ENCODE measurements around the gene SMAD7.

The SMAD7 gene

DNA sequence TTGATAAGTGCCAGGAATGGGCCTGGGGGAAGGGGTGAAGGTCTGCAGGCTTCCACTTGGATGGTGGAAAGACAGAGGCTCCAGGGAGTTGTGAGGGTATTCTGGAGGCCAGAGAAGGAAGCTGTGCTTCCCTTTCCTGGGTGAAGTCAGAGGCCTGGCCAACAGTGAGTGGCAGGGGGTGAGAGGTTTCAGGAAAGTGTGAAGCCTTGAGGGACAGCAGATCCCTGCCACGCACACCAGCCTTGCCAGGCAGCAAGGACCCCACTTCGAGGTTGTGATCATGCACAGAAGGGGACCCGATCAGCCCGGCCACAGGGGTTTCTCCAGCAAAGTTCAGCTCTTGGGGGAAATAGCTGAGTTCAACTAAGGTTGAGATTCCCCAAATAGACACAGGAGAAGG, 66.5 kb downstream of the SMAD7 start:
- no peak overlapping the region for H3K27ac ChIP-seq
- TF ChIP-seq, protein P1, sequence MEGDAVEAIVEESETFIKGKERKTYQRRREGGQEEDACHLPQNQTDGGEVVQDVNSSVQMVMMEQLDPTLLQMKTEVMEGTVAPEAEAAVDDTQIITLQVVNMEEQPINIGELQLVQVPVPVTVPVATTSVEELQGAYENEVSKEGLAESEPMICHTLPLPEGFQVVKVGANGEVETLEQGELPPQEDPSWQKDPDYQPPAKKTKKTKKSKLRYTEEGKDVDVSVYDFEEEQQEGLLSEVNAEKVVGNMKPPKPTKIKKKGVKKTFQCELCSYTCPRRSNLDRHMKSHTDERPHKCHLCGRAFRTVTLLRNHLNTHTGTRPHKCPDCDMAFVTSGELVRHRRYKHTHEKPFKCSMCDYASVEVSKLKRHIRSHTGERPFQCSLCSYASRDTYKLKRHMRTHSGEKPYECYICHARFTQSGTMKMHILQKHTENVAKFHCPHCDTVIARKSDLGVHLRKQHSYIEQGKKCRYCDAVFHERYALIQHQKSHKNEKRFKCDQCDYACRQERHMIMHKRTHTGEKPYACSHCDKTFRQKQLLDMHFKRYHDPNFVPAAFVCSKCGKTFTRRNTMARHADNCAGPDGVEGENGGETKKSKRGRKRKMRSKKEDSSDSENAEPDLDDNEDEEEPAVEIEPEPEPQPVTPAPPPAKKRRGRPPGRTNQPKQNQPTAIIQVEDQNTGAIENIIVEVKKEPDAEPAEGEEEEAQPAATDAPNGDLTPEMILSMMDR (IDR thresholded peaks at IDR 0.05) = no peak
- TF ChIP-seq ZFX (IDR thresholded peaks at IDR 0.05; ENCODE audit: borderline replicate concordance) = no peak

DNA sequence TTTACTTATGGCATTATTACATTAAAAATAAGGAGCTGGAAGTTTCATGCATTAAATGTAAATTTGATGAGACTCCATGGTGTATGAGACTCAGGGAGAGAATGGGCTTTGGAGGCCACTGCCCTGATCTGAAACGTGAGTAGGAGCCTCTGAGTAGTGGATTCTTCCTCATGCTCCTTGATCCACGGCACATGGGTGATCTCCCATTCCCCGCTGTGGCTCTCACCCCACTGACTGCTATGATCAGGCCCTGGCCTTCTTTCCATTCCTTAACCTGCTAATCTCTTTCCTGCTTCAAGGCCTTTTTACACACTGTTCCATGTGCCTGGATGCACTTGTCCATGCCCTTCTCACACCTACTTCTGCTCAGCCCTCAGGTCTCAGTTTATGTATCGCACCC, 68.4 kb downstream of the SMAD7 start:
- no peak overlapping the region for H3K27ac ChIP-seq
- no peak for TF ChIP-seq ZFX (IDR thresholded peaks at IDR 0.05; ENCODE audit: borderline replicate concordance)
- TF ChIP-seq, protein P1 (IDR thresholded peaks at IDR 0.05) = no peak

DNA sequence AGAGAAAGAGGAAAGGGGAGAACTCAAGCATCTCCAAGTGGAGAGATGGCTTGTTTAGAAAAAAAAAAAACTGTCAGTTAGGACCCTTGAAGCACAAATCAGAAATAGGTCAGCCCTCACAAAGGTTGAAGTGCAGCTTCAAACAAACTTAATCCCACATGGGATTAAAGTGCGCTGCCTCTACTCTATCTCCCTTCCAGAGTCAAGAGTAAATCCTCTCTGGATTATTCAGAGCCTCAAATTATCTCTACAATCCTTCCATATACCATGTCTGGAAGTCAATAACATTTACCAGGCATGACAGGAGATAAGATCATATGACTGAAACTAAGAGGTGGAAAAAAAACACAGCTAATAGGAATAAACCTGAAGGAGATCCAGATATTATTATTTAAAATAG, 69.8 kb downstream of the SMAD7 start:
- H3K27ac ChIP-seq = no peak overlapping the region
- TF ChIP-seq, protein P1 (IDR thresholded peaks at IDR 0.05) = no peak
- no peak for TF ChIP-seq ZFX (IDR thresholded peaks at IDR 0.05; ENCODE audit: borderline replicate concordance)

DNA sequence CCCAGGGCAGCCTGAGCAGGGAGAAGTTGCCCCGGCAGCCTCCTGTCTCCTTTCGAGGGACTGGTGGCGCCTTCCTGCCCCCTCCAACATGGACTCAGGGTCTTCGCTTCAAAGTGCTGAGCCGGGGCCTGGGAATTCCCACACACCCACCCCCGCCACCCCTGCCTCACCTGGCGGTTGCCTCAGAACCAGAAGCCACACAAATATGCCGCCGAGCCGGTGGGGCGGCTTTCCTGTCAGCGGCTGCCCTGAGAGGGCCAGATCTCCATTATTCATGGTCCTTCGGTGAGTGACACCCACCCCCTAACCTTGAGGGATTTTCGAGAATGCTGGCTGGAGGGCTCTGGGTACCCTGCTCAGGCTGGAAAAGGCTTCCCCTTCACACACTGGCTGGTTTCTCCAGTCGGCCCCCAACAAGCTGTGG, 71.7 kb downstream of the SMAD7 start:
- no peak overlapping the region for H3K27ac ChIP-seq
- TF ChIP-seq, protein P1 (IDR thresholded peaks at IDR 0.05) = no peak
- TF ChIP-seq ZFX (IDR thresholded peaks at IDR 0.05; ENCODE audit: borderline replicate concordance) = no peak

DNA sequence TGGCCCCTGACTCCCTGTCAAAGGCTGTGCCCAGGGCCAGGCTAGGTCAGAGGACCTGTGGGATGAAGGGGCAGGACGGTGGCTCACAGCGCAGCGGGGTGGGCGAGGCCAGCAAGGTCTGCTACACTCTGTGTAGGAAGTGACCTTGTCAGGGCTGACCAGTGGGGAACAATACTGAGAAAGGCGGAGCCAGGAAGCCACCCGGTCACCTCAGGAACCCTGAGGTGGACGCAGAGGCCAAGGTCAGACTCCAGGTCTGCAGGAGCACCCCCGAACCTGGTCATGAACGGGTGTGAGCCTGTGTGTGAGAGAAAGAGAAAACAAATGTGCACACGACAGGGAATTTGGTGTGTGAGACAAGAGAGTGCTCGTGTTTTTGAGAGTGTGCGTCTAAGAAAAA, 72.3 kb downstream of the SMAD7 start:
- TF ChIP-seq, protein P1 (IDR thresholded peaks at IDR 0.05) = no peak
- TF ChIP-seq ZFX (IDR thresholded peaks at IDR 0.05; ENCODE audit: borderline replicate concordance) = no peak

DNA sequence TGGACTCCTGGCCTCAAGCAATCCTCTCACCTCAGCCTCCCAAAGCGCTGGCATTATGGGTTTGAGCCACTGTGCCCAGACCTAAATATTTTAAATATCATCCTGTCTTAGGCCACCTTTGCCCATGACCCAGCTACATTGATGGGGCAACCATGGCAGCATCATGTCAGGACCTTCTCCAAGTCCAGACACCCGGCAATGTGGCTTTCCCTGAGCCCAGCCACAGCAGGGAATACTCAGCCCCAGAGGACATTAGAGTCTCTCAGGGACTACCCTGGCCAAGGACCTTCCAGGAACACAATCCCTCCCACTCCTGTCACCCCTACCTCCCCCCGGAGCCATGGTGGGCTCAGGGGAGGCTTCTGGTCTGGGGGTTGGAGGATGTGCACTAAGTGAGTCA, 72.8 kb downstream of the SMAD7 start:
- TF ChIP-seq, protein P1 (IDR thresholded peaks at IDR 0.05) = no peak
- no peak for TF ChIP-seq ZFX (IDR thresholded peaks at IDR 0.05; ENCODE audit: borderline replicate concordance)
- no peak overlapping the region for H3K27ac ChIP-seq

More for the DNA sequence above, 72.3 kb downstream of the SMAD7 start:
- H3K27ac ChIP-seq = no peak overlapping the region

DNA sequence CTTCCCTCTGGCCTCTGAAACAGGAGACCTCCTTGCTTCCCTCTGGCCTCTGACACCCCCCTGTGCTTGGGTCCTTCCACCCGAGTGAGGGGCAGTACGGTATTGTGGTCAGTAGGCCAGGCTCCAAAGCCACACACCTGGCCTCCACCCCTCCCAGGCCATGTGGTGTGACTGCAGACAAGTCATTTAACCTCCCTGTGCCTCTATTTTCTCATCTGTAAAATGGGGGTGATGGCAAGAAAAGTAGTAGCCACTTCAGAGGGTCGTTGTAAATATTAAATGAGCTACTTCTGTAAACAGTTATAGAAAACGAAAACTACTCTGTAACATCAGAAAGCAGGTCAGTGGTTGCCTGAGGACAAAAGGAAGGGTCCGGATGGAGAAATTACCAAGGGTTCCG, 74.2 kb downstream of the SMAD7 start:
- no peak overlapping the region for H3K27ac ChIP-seq
- TF ChIP-seq ZFX (IDR thresholded peaks at IDR 0.05; ENCODE audit: borderline replicate concordance) = no peak

DNA sequence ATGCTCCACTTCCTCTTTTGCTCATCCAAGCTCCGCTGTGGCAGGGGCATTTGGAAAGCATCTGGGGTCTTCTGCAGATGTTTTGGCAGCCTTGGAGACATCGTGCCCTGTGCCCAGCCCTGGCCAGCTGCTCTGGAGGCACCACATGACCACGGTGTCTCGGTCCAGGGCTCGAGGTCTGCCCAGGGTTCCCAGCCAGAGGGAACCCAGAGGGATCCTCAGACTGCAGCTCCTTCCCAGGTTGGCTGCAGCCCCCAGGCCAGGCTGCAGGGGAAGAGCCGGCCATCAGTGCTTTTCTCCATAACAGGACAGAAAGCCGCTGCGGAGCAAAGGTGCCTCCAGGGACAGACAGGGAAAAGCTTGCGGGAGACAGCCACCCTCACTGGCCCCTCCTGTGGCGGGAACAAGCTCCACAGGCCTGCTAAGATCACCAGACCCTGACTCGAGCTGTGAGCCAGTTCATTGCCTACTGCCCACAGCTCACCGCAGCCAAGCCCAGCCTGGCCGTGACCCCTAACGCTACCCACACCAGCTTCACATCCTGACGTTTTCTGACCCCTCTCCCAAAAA, 74.7 kb downstream of the SMAD7 start:
- TF ChIP-seq, protein P1 (IDR thresholded peaks at IDR 0.05) = no peak
- TF ChIP-seq ZFX (IDR thresholded peaks at IDR 0.05; ENCODE audit: borderline replicate concordance) = no peak
- no peak overlapping the region for H3K27ac ChIP-seq
